Left colon (tissue), 2 donors: ENCODE data around the gene SEL1L. TPM values are rescaled to one million over a fixed set of nuclear protein-coding genes. Genes with fewer than 3 reads are reported as not detected.
A peak's percentile ranks its signal among the peaks of the same experiment; 100 is the strongest.

Experiments
- ATAC-seq: fragments of 200-7000 bp; cut with Tn5 transposase; one replicate; pipeline ENCODE4 v1.9.1; 2020; ENCODE audit warnings: mild to moderate bottlenecking, moderate library complexity
- DNase-seq, 2 donors: peaks; one replicate each; pipeline ENCODE4 v3.0.0-alpha.2; 2020
- intact Hi-C, 2 donors: fragments of 100-400 bp; cut with DNase I in 1 of 2; cut with micrococcal nuclease in 1 of 2; formaldehyde crosslinking; loops; one replicate each; pipeline versions ENCODE4 v1.11.2 to v1.14.0; 2022; cut with DNase I, micrococcal nuclease
- total RNA-seq, 2 donors: library from RNA; stranded (reverse); fragmentation: NEBNext Ultra II Directional; extraction: Animal tissue kit (Norgen Biotek cat#: 25700); gene quantifications; one replicate each; pipeline ENCODE4 v1.2.1, GENCODE V29; 2021
- donor health status: DM: no; HTN: no; CAD: no.
- donor health status: DM: yes; HTN: yes; CAD: no.

SEL1L gene
- total RNA-seq, 2 donors from 2014 or later, result 97.6 to 111 TPM

- intact Hi-C loops, result loop anchor here in 1 of 2 donors (10.0 kb wide), 1 partner anchor 190 kb away; no protein-coding TSS in a partner anchor
- peak in 1 of 2 donors; percentile 52 for DNase-seq
- peak; percentile 76 for ATAC-seq
Observed at GRCh38 chr14:81454572-81455218, 79.0 kb downstream of the SEL1L start.

GRCh38 chr14:81453166-81453766, 80.4 kb downstream of the SEL1L start:
- DNase-seq (peak in 1 of 2 donors; percentile 59), ATAC-seq (peak; percentile 75)
- intact Hi-C loops, result loop anchor here (2.0 to 10.0 kb wide), 2 partner anchors 184 to 188 kb away; no protein-coding TSS in a partner anchor

- peak; percentile 34 for ATAC-seq
- intact Hi-C loops, result loop anchor here (2.0 to 10.0 kb wide), 2 partner anchors 184 to 188 kb away; no protein-coding TSS in a partner anchor
- no peak for DNase-seq
Observed at GRCh38 chr14:81452341-81453133, 81.1 kb downstream of the SEL1L start.

- DNase-seq (no peak), ATAC-seq (no peak)
- intact Hi-C loops, result loop anchor here in 1 of 2 donors (10.0 kb wide), 1 partner anchor 186 kb away; no protein-coding TSS in a partner anchor
Observed at GRCh38 chr14:81450976-81451375, 82.7 kb downstream of the SEL1L start.

- intact Hi-C loops, result loop anchor here in 1 of 2 donors (10.0 kb wide), 1 partner anchor 185 kb away; no protein-coding TSS in a partner anchor
- no peak for DNase-seq
- ATAC-seq, result no peak
Observed at GRCh38 chr14:81450100-81450531, 83.5 kb downstream of the SEL1L start.

- intact Hi-C loops, result no loop called here
- DNase-seq (no peak), ATAC-seq (no peak)
Observed at GRCh38 chr14:81449576-81449975, 84.1 kb downstream of the SEL1L start.

GRCh38 chr14:81449114-81449513, 84.5 kb downstream of the SEL1L start:
- intact Hi-C loops, result no loop called here
- ATAC-seq, result peak; percentile 71
- no peak for DNase-seq

- intact Hi-C loops, result no loop called here
- DNase-seq (no peak), ATAC-seq (no peak)
Observed at GRCh38 chr14:81447021-81447764, 86.5 kb downstream of the SEL1L start.

GRCh38 chr14:81446279-81447007, 87.2 kb downstream of the SEL1L start:
- ATAC-seq (no peak), DNase-seq (no peak)
- intact Hi-C loops, result no loop called here

GRCh38 chr14:81441626-81442134, 92.0 kb downstream of the SEL1L start:
- ATAC-seq (no peak), DNase-seq (no peak)
- intact Hi-C loops, result no loop called here

GRCh38 chr14:81440041-81440440, 93.6 kb downstream of the SEL1L start:
- DNase-seq (no peak), ATAC-seq (no peak)
- intact Hi-C loops, result no loop called here

GRCh38 chr14:81437244-81437643, 96.4 kb downstream of the SEL1L start:
- intact Hi-C loops, result no loop called here
- DNase-seq (no peak), ATAC-seq (peak; percentile 36)

GRCh38 chr14:81436296-81437138, 97.1 kb downstream of the SEL1L start:
- intact Hi-C loops, result no loop called here
- peak; percentile 98 for ATAC-seq
- peak; percentile 52 to 78 for DNase-seq

GRCh38 chr14:81435391-81436295, 98.0 kb downstream of the SEL1L start:
- ATAC-seq (peak; percentile 47), DNase-seq (peak in 1 of 2 donors; percentile 31)
- intact Hi-C loops, result no loop called here

GRCh38 chr14:81435048-81435390, 98.6 kb downstream of the SEL1L start:
- DNase-seq (no peak), ATAC-seq (no peak)
- intact Hi-C loops, result no loop called here

GRCh38 chr14:81434230-81434629, 99.4 kb downstream of the SEL1L start:
- DNase-seq (no peak), ATAC-seq (no peak)
- intact Hi-C loops, result no loop called here
